Prostate gland (tissue), 2 donors: ENCODE data around the gene ZFAND3. TPM values are rescaled to one million over a fixed set of nuclear protein-coding genes. Genes with fewer than 3 reads are reported as not detected.
A peak's percentile ranks its signal among the peaks of the same experiment; 100 is the strongest.

ENCODE experiments used
- DNase-seq: peaks from one replicate; pipeline ENCODE4 v3.0.0-alpha.2; 2019; ENCODE audit warnings: low spot score
- H3K27ac ChIP-seq, 2 donors: fragments of 200-600 bp; sonication (generic); 2 replicates each; pipeline ENCODE4 v1.5.1; 2017 to 2019
- H3K27me3 ChIP-seq: fragments of 200-600 bp; sonication (generic); replicated peaks from 2 replicates; pipeline ENCODE4 v1.5.1; 2019; ENCODE audit not compliant: insufficient read depth
- H3K36me3 ChIP-seq, 2 donors: fragments of 200-600 bp; sonication (generic); 1 replicate in 1 of 2; 2 replicates in 1 of 2; pipeline versions ENCODE4 v1.5.1 to v1.8.1; 2017 to 2019
- H3K4me1 ChIP-seq: fragments of 200-600 bp; sonication (generic); replicated peaks from 2 replicates; pipeline ENCODE4 v1.5.1; 2019
- H3K4me3 ChIP-seq, 2 donors: fragments of 200-600 bp; sonication (generic); 2 replicates each; pipeline ENCODE4 v1.5.1; 2017 to 2019
- H3K9me3 ChIP-seq: fragments of 200-600 bp; sonication (generic); 2 replicates; pipeline ENCODE4 v1.5.1; 2017
- CTCF ChIP-seq, 4 experiments: fragments of 200-600 bp in 2 of 4; fragments of 450-650 bp in 2 of 4; sonication (generic) in 2 of 4; IDR thresholded peaks; 1 replicate in 3 of 4; 2 replicates in 1 of 4; pipeline ENCODE4 v1.5.1; 2016 to 2019; ENCODE audit warnings: antibody characterized with exemption in 4 of 4, mild to moderate bottlenecking in 2 of 4, moderate library complexity in 2 of 4
- POLR2A ChIP-seq: fragments of 450-650 bp; IDR thresholded peaks from one replicate; pipeline ENCODE4 v1.6.1; 2016; ENCODE audit warnings: antibody characterized with exemption, mild to moderate bottlenecking
- POLR2AphosphoS5 ChIP-seq: sonication (generic); formaldehyde crosslinking; IDR thresholded peaks from one replicate; pipeline ENCODE4 v1.6.1; 2017; ENCODE audit warnings: antibody characterized with exemption
- WGBS: methylation state at CpG from one replicate; pipeline ENCODE4 v1.1.5; 2018; 5-methylcytosine and 5-hydroxymethylcytosine counted together
- intact Hi-C: fragments of 100-400 bp; cut with DNase I; formaldehyde crosslinking; loops from one replicate; pipeline ENCODE4 v1.14.2; 2022
- total RNA-seq, 2 donors: library from RNA; depleted of rRNA; stranded (reverse); fragments of >200 nt; gene quantifications; one replicate each; pipeline ENCODE4 v1.1.0, GENCODE V29; 2016

Gene ZFAND3
- total RNA-seq, 2 donors from 2014 or later: 43.5 to 89.1 TPM

GRCh38 chr6:37788259-37788658 is 31.3 kb upstream of the ZFAND3 start:
- TF ChIP-seq POLR2A (no peak), CTCF (IDR thresholded peaks at IDR 0.05) (no peak), POLR2AphosphoS5 (no peak)
- intact Hi-C loops: loop anchor here (10.0 kb wide), 1 partner anchor 83 kb away; no protein-coding TSS in a partner anchor
- no peak overlapping the region for H3K4me3 ChIP-seq
- H3K9me3 ChIP-seq: no peaks in the 10 kb centered on the region
- 68% methylated on average over 2 of the region's 2 CpGs for WGBS
- H3K36me3 ChIP-seq: no peaks in the 10 kb centered on the region
- H3K27me3 ChIP-seq: no peaks in the 10 kb centered on the region
- peaks cover 3% of the 10 kb centered on the region for H3K4me1 ChIP-seq
- no peak overlapping the region for H3K27ac ChIP-seq
- DNase-seq: no peak

- Histone ChIP-seq H3K36me3 (no peaks in the 10 kb centered on the region), H3K27me3 (no peaks in the 10 kb centered on the region), H3K4me3 (no peak overlapping the region), H3K4me1 (no peaks in the 10 kb centered on the region), H3K9me3 (no peaks in the 10 kb centered on the region), H3K27ac (no peak overlapping the region)
- 22% methylated on average over 10 of the region's 10 CpGs for WGBS
- DNase-seq: peak; percentile 90
- TF ChIP-seq CTCF (IDR thresholded peaks at IDR 0.05): peak; percentile 76 to 96 (median 87)
- TF ChIP-seq POLR2AphosphoS5: peak; percentile 93
- no peak for TF ChIP-seq POLR2A
- intact Hi-C loops: loop anchor here (5.0 to 10.0 kb wide), 2 partner anchors 223 to 701 kb away; no protein-coding TSS in a partner anchor
These were observed 28.2 kb upstream of the ZFAND3 start for GRCh38 chr6:37791156-37791919.

GRCh38 chr6:37792457-37793033 is 27.0 kb upstream of the ZFAND3 start:
- no peak for DNase-seq
- H3K9me3 ChIP-seq: no peaks in the 10 kb centered on the region
- H3K27ac ChIP-seq: no peak overlapping the region
- intact Hi-C loops: loop anchor here (5.0 to 10.0 kb wide), 2 partner anchors 222 to 700 kb away; no protein-coding TSS in a partner anchor
- TF ChIP-seq CTCF (IDR thresholded peaks at IDR 0.05) (no peak), POLR2AphosphoS5 (no peak), POLR2A (no peak)
- H3K27me3 ChIP-seq: no peaks in the 10 kb centered on the region
- H3K4me1 ChIP-seq: no peaks in the 10 kb centered on the region
- 89% methylated on average over 5 of the region's 5 CpGs for WGBS
- H3K36me3 ChIP-seq: no peaks in the 10 kb centered on the region
- no peak overlapping the region for H3K4me3 ChIP-seq

- Histone ChIP-seq H3K9me3 (no peaks in the 10 kb centered on the region), H3K27me3 (no peaks in the 10 kb centered on the region), H3K4me3 (no peak overlapping the region), H3K27ac (no peak overlapping the region), H3K4me1 (no peaks in the 10 kb centered on the region), H3K36me3 (no peaks in the 10 kb centered on the region)
- DNase-seq: no peak
- no peak for TF ChIP-seq CTCF (IDR thresholded peaks at IDR 0.05)
- no peak for TF ChIP-seq POLR2A
- TF ChIP-seq POLR2AphosphoS5: no peak
- 88% methylated on average over 6 of the region's 6 CpGs for WGBS
- intact Hi-C loops: loop anchor here (5.0 to 10.0 kb wide), 2 partner anchors 222 to 699 kb away; no protein-coding TSS in a partner anchor
These were observed 26.5 kb upstream of the ZFAND3 start for GRCh38 chr6:37793067-37793466.
